H1 (cell line): ENCODE results near the gene SH2B3. TPM values are rescaled to one million over a fixed set of nuclear protein-coding genes. Genes with fewer than 3 reads are reported as not detected.

Source experiments
- CTCF ChIA-PET: fragments of 300-600 bp; sonication (Branson Sonifier 250); formaldehyde crosslinking; loops from one replicate; lab custom pipeline; 2021; ENCODE audit not compliant: partially characterized antibody; lab: Charles Lee
- POLR2A ChIA-PET: fragments of 300-600 bp; sonication (Branson Sonifier 250); formaldehyde crosslinking; loops from one replicate; lab custom pipeline; 2021; ENCODE audit warnings: inconsistent platforms; ENCODE audit not compliant: partially characterized antibody; lab: Charles Lee
- DNase-seq, 2 experiments: peaks; one replicate each; pipeline versions ENCODE4 v3.0.0 to v3.0.0-alpha.2; 2010 to 2022; ENCODE audit warnings: low spot score in 2 of 2, low read depth in 1 of 2, mixed read lengths in 1 of 2
- FAIRE-seq: peaks from 2 replicates; lab custom pipeline; 2011; peaks lifted over from hg19 to GRCh38; lab: Jason Lieb, UNC
- H2AFZ ChIP-seq: 2 replicates; pipeline ENCODE4 v1.8.1; 2012; ENCODE audit warnings: low read length, inconsistent platforms
- H2AK5ac ChIP-seq: 2 replicates; pipeline ENCODE4 v1.6.1; 2013; ENCODE audit warnings: low read depth, low read length
- H2BK120ac ChIP-seq: replicated peaks from 2 replicates; pipeline ENCODE3; 2013; ENCODE audit warnings: low read depth, low read length, inconsistent platforms
- H2BK12ac ChIP-seq: 2 replicates; pipeline ENCODE4 v1.6.1; 2013; ENCODE audit warnings: low read depth, low read length
- H2BK15ac ChIP-seq: 2 replicates; pipeline ENCODE4 v1.6.1; 2013; ENCODE audit warnings: low read length
- H2BK20ac ChIP-seq: 2 replicates; pipeline ENCODE4 v1.6.1; 2013; ENCODE audit warnings: low read length
- H2BK5ac ChIP-seq: 2 replicates; pipeline ENCODE4 v1.6.1; 2013; ENCODE audit warnings: low read depth, low read length
- H3K14ac ChIP-seq: 2 replicates; pipeline ENCODE4 v1.6.1; 2013; ENCODE audit warnings: inconsistent platforms; ENCODE audit not compliant: insufficient read length
- H3K18ac ChIP-seq: 2 replicates; pipeline ENCODE4 v1.6.1; 2013; ENCODE audit warnings: low read length; ENCODE audit errors: extremely low read depth
- H3K23ac ChIP-seq: 2 replicates; pipeline ENCODE4 v1.6.1; 2013; ENCODE audit warnings: inconsistent platforms; ENCODE audit not compliant: insufficient read length
- H3K23me2 ChIP-seq: 2 replicates; pipeline ENCODE4 v1.6.1; 2013; ENCODE audit warnings: low read depth, low read length
- H3K27ac ChIP-seq: 2 replicates; pipeline ENCODE4 v1.6.1; 2011; ENCODE audit warnings: low read depth, low read length, inconsistent platforms
- H3K27me3 ChIP-seq, 4 experiments: replicated peaks in 1 of 4; 1 replicate in 1 of 4; 2 replicates in 3 of 4; pipeline versions ENCODE4 v1.6.1 to v1.8.1; 2011 to 2013; ENCODE audit warnings: low read length in 3 of 4, mild to moderate bottlenecking in 3 of 4, inconsistent platforms in 2 of 4, mixed read lengths in 2 of 4, moderate library complexity in 1 of 4; ENCODE audit not compliant: control insufficient read depth in 3 of 4, insufficient read depth in 3 of 4; ENCODE audit errors: extremely low read depth in 1 of 4
- H3K36me3 ChIP-seq, 4 experiments: 2 replicates each; pipeline versions ENCODE4 v1.6.1 to v1.8.1; 2011 to 2013; ENCODE audit warnings: mild to moderate bottlenecking in 4 of 4, low read length in 3 of 4, moderate library complexity in 2 of 4, control low read depth in 1 of 4, inconsistent platforms in 1 of 4; ENCODE audit not compliant: insufficient read depth in 4 of 4, control insufficient read depth in 2 of 4
- H3K4ac ChIP-seq: replicated peaks from 2 replicates; pipeline ENCODE3; 2013; ENCODE audit warnings: low read length, low read depth, mixed read lengths, inconsistent platforms; ENCODE audit not compliant: insufficient read length
- H3K4me1 ChIP-seq, 4 experiments: replicated peaks in 1 of 4; 1 replicate in 1 of 4; 2 replicates in 3 of 4; pipeline versions ENCODE4 v1.6.1 to v1.8.1; 2011 to 2013; ENCODE audit warnings: low read length in 3 of 4, inconsistent platforms in 2 of 4, mixed read lengths in 1 of 4; ENCODE audit not compliant: insufficient read depth in 4 of 4, control insufficient read depth in 3 of 4
- H3K4me2 ChIP-seq, 2 experiments: 2 replicates each; pipeline versions ENCODE4 v1.6.1 to v1.8.1; 2011 to 2013; ENCODE audit warnings: low read depth in 2 of 2, low read length in 2 of 2, control low read depth in 1 of 2, inconsistent platforms in 1 of 2, mild to moderate bottlenecking in 1 of 2; ENCODE audit not compliant: insufficient read depth in 1 of 2
- H3K4me3 ChIP-seq, 4 experiments: fragments of 200-600, 300-600 bp in 1 of 4; sonication (generic), shearing (Covaris generic), sonication (Bioruptor Twin) in 1 of 4; 2 replicates each; pipeline versions ENCODE4 v1.5.1 to v1.8.1; 2011 to 2016; ENCODE audit warnings: low read length in 4 of 4, low read depth in 3 of 4, control low read depth in 2 of 4, inconsistent platforms in 2 of 4, mild to moderate bottlenecking in 2 of 4, mixed read lengths in 1 of 4, moderate library complexity in 1 of 4; ENCODE audit not compliant: insufficient read depth in 2 of 4; ENCODE audit errors: extremely low read depth in 1 of 4
- H3K56ac ChIP-seq: replicated peaks from 2 replicates; pipeline ENCODE3; 2013; ENCODE audit warnings: low read depth, mild to moderate bottlenecking, mixed read lengths, low read length, inconsistent platforms; ENCODE audit not compliant: insufficient read length
- H3K79me1 ChIP-seq: 2 replicates; pipeline ENCODE4 v1.6.1; 2013; ENCODE audit warnings: low read depth, low read length, control low read depth
- H3K79me2 ChIP-seq, 2 experiments: 2 replicates each; pipeline versions ENCODE4 v1.6.1 to v1.8.1; 2012 to 2013; ENCODE audit warnings: low read length in 2 of 2, mild to moderate bottlenecking in 2 of 2, inconsistent platforms in 1 of 2; ENCODE audit not compliant: insufficient read depth in 2 of 2, control insufficient read depth in 1 of 2
- H3K9ac ChIP-seq, 4 experiments: replicated peaks in 1 of 4; 1 replicate in 1 of 4; 2 replicates in 3 of 4; pipeline versions ENCODE4 v1.6.1 to v1.8.1; 2011 to 2013; ENCODE audit warnings: low read depth in 3 of 4, low read length in 3 of 4, control low read depth in 2 of 4, mild to moderate bottlenecking in 2 of 4, moderate library complexity in 2 of 4, inconsistent platforms in 1 of 4; ENCODE audit errors: extremely low read depth in 1 of 4
- H3K9me3 ChIP-seq, 2 experiments: 2 replicates each; pipeline versions ENCODE4 v1.6.1 to v1.8.1; 2012 to 2013; ENCODE audit warnings: mild to moderate bottlenecking in 2 of 2, moderate library complexity in 2 of 2, control low read depth in 1 of 2, inconsistent platforms in 1 of 2, low read depth in 1 of 2, low read length in 1 of 2, mixed read lengths in 1 of 2; ENCODE audit not compliant: insufficient read depth in 2 of 2
- H4K20me1 ChIP-seq, 2 experiments: replicated peaks in 1 of 2; 2 replicates each; pipeline versions ENCODE3 to v1.8.1; 2011 to 2013; ENCODE audit warnings: inconsistent platforms in 2 of 2, low read length in 2 of 2, mild to moderate bottlenecking in 1 of 2; ENCODE audit not compliant: insufficient read depth in 2 of 2, control insufficient read depth in 1 of 2
- H4K5ac ChIP-seq: 2 replicates; pipeline ENCODE4 v1.6.1; 2013; ENCODE audit warnings: low read length, low read depth, mixed read lengths, inconsistent platforms; ENCODE audit not compliant: insufficient read length
- H4K8ac ChIP-seq: 2 replicates; pipeline ENCODE4 v1.8.0; 2013; ENCODE audit warnings: mild to moderate bottlenecking, moderate library complexity, low read length, inconsistent platforms; ENCODE audit not compliant: insufficient read depth; ENCODE audit errors: extremely low read depth
- H4K91ac ChIP-seq: replicated peaks from 2 replicates; pipeline ENCODE3; 2013; ENCODE audit warnings: low read length, mixed read lengths, inconsistent platforms; ENCODE audit not compliant: insufficient read length
- ATF2 ChIP-seq: IDR thresholded peaks from 2 replicates; pipeline ENCODE4 v1.6.1; 2012; ENCODE audit warnings: low read length, inconsistent platforms
- CTBP2 ChIP-seq: IDR thresholded peaks from 2 replicates; pipeline ENCODE4 v1.7.0; 2011; ENCODE audit warnings: borderline replicate concordance, mild to moderate bottlenecking, moderate library complexity, mixed read lengths, low read length; ENCODE audit not compliant: insufficient read depth, insufficient read length
- EP300 ChIP-seq, 2 experiments: IDR thresholded peaks; 1 replicate in 1 of 2; 2 replicates in 1 of 2; pipeline ENCODE4 v1.6.1; 2011 to 2012; ENCODE audit warnings: low read depth in 2 of 2, low read length in 2 of 2, mild to moderate bottlenecking in 2 of 2, borderline replicate concordance in 1 of 2, inconsistent platforms in 1 of 2, moderate library complexity in 1 of 2
- FOSL1 ChIP-seq: IDR thresholded peaks from 2 replicates; pipeline ENCODE4 v1.6.1; 2011; ENCODE audit warnings: mild to moderate bottlenecking, low read depth, low read length, moderate library complexity; ENCODE audit not compliant: insufficient read depth
- GTF2F1 ChIP-seq: IDR thresholded peaks from 2 replicates; pipeline ENCODE4 v1.6.1; 2012; ENCODE audit warnings: low read depth, low read length, improper control_type of control experiment, borderline replicate concordance
- JUND ChIP-seq: IDR thresholded peaks from 2 replicates; pipeline ENCODE4 v1.6.1; 2011; ENCODE audit warnings: mild to moderate bottlenecking, improper control_type of control experiment, low read length
- MAFK ChIP-seq: IDR thresholded peaks from 2 replicates; pipeline ENCODE4 v1.6.1; 2012; ENCODE audit warnings: low read depth, mild to moderate bottlenecking, improper control_type of control experiment, low read length
- POLR2AphosphoS5 ChIP-seq: IDR thresholded peaks from 2 replicates; pipeline ENCODE4 v1.6.1; 2011; ENCODE audit warnings: low read depth, low read length
- SIX5 ChIP-seq: IDR thresholded peaks from 2 replicates; pipeline ENCODE4 v1.6.1; 2011; ENCODE audit warnings: mild to moderate bottlenecking, low read depth, low read length
- SP4 ChIP-seq: IDR thresholded peaks from 2 replicates; pipeline ENCODE4 v1.6.1; 2012; ENCODE audit warnings: low read length, inconsistent platforms
- USF2 ChIP-seq: IDR thresholded peaks from 2 replicates; pipeline ENCODE4 v1.6.1; 2011; ENCODE audit warnings: low read length, improper control_type of control experiment
- WGBS, 2 experiments: shearing (Covaris generic) in 1 of 2; methylation state at CpG; one replicate each; pipeline versions ENCODE4 v1.1.6 to v1.1.7; 2013 to 2015; ENCODE audit warnings: low lambda C conversion rate in 2 of 2, mixed read lengths in 2 of 2, inconsistent platforms in 1 of 2, low coverage in 1 of 2, missing lambda C conversion rate in 1 of 2; ENCODE audit not compliant: insufficient replicate concordance in 2 of 2, insufficient coverage in 1 of 2, insufficient read length in 1 of 2; ENCODE audit errors: extremely low coverage in 1 of 2, missing lambda C conversion rate in 1 of 2; 5-methylcytosine and 5-hydroxymethylcytosine counted together
- polyA plus RNA-seq, 7 experiments: library from polyadenylated mRNA; depleted of rRNA in 3 of 7; stranded (reverse) in 5 of 7; unstranded in 2 of 7; fragments of >200 nt in 5 of 7; fragments of 200-250 nt in 2 of 7; gene quantifications; 1 replicate in 5 of 7; 2 replicates in 1 of 7; 4 replicates in 1 of 7; pipeline versions ENCODE4 v1.2.1 to v1.2.3, GENCODE V29; 2011 to 2013; ENCODE audit warnings: missing spikeins in 2 of 7, mixed read lengths in 2 of 7
- total RNA-seq: library from RNA; stranded (reverse); fragmentation: NEBNext Ultra II Directional; extraction: Animal tissue kit (Norgen Biotek cat#: 25700); gene quantifications from 2 replicates; pipeline ENCODE4 v1.2.1, GENCODE V29; 2021

SH2B3 gene
- total and polyA plus RNA-seq, 2 of the 8 experiments (the other 6 are each of a cell fraction or from before 2014, with no cell fraction given), result 20.8 to 34.1 TPM

- Histone ChIP-seq H4K5ac (no peak overlapping the region), H3K9me3 (no peaks in the 10 kb centered on the region), H3K4me2 (no peak overlapping the region), H2BK5ac (no peak overlapping the region), H4K8ac (no peak overlapping the region), H2BK12ac (no peak overlapping the region), H3K4ac (no peak overlapping the region), H3K4me3 (no peak overlapping the region), H3K36me3 (peaks cover 13 to 37% (median 33%) of the 10 kb centered on the region in 4 experiments), H3K23me2 (no peaks in the 10 kb centered on the region), H2BK15ac (no peak overlapping the region), H3K56ac (no peak overlapping the region), H3K4me1 (no peaks in the 10 kb centered on the region), H4K91ac (no peak overlapping the region), H2AFZ (no peak overlapping the region), H2BK120ac (no peak overlapping the region), H3K79me2 (no peaks in the 10 kb centered on the region), H3K18ac (no peak overlapping the region), H2BK20ac (no peak overlapping the region), H3K27me3 (no peaks in the 10 kb centered on the region), H2AK5ac (no peak overlapping the region), H3K23ac (no peak overlapping the region), H3K27ac (no peak overlapping the region), H4K20me1 (peaks cover 0 to 9% of the 10 kb centered on the region in 2 experiments), H3K9ac (no peak overlapping the region), H3K79me1 (no peaks in the 10 kb centered on the region; the same call in 1 of the 2 replicates), H3K14ac (no peak overlapping the region)
- CTCF ChIA-PET, result interaction anchor here (0.6 to 31.7 kb wide), 6 partner anchors 14 to 54 kb away, joined by 3 to 838 read pairs (median 4); partner anchors contain the start of gene SH2B3
- peak in 1 of 2 experiments; percentile 33 for DNase-seq
- no peak for FAIRE-seq
- 97% methylated on average over 3 of the region's 3 CpGs; no CpG with 5 or more reads in 1 of the 2 experiments for WGBS, 2 experiments
- POLR2A ChIA-PET, result interaction anchor here (1.0 to 3.3 kb wide), 3 partner anchors 9 to 60 kb away, joined by 3 to 10 read pairs (median 5); no protein-coding TSS in a partner anchor
- TF ChIP-seq MAFK (no peak), SIX5 (no peak), POLR2AphosphoS5 (no peak), JUND (no peak), SP4 (no peak), ATF2 (no peak), FOSL1 (no peak), GTF2F1 (no peak), EP300 (IDR thresholded peaks at IDR 0.05; ENCODE audit: borderline replicate concordance in 1 of 2, low read depth in 2 of 2, low read length in 2 of 2) (no peak), USF2 (no peak), CTBP2 (no peak)
These were observed 51.9 kb downstream of the SH2B3 start for GRCh38 chr12:111457577-111457976.
